ENCODE data around the gene PAAF1.

The PAAF1 gene

GRCh38 chr11:73907191-73907590 lies 30.4 kb downstream of the PAAF1 start:
- DNase-seq (ENCODE audit: low read depth), result peak; percentile 62
- H3K4me3 ChIP-seq (ENCODE audit: low read depth, low read length), result no peak overlapping the region
- TF ChIP-seq POLR2A (IDR thresholded peaks at IDR 0.05; ENCODE audit: extremely low read depth, insufficient read length) (no peak), CTCF (IDR thresholded peaks at IDR 0.05; ENCODE audit: low read depth, low read length) (peak; percentile 23), MAX (IDR thresholded peaks at IDR 0.05; ENCODE audit: low read depth, low read length) (no peak), MYC (IDR thresholded peaks at IDR 0.05; ENCODE audit: low read depth, low read length) (no peak)

- H3K4me3 ChIP-seq (ENCODE audit: low read depth, low read length), result no peak overlapping the region
- TF ChIP-seq CTCF (IDR thresholded peaks at IDR 0.05; ENCODE audit: low read depth, low read length) (no peak), MAX (IDR thresholded peaks at IDR 0.05; ENCODE audit: low read depth, low read length) (no peak), MYC (IDR thresholded peaks at IDR 0.05; ENCODE audit: low read depth, low read length) (no peak), POLR2A (IDR thresholded peaks at IDR 0.05; ENCODE audit: extremely low read depth, insufficient read length) (no peak)
- no peak for DNase-seq (ENCODE audit: low read depth)
Measured at GRCh38 chr11:73912026-73912425, 35.2 kb downstream of the PAAF1 start.

GRCh38 chr11:73913472-73913871 lies 36.7 kb downstream of the PAAF1 start:
- H3K4me3 ChIP-seq (ENCODE audit: low read depth, low read length), result no peak overlapping the region
- TF ChIP-seq CTCF (IDR thresholded peaks at IDR 0.05; ENCODE audit: low read depth, low read length) (no peak), MYC (IDR thresholded peaks at IDR 0.05; ENCODE audit: low read depth, low read length) (no peak), POLR2A (IDR thresholded peaks at IDR 0.05; ENCODE audit: extremely low read depth, insufficient read length) (no peak), MAX (IDR thresholded peaks at IDR 0.05; ENCODE audit: low read depth, low read length) (no peak)
- DNase-seq (ENCODE audit: low read depth), result no peak

GRCh38 chr11:73914284-73914683 lies 37.5 kb downstream of the PAAF1 start:
- no peak for TF ChIP-seq MAX (IDR thresholded peaks at IDR 0.05; ENCODE audit: low read depth, low read length)
- TF ChIP-seq MYC (IDR thresholded peaks at IDR 0.05; ENCODE audit: low read depth, low read length), result no peak
- TF ChIP-seq POLR2A (IDR thresholded peaks at IDR 0.05; ENCODE audit: extremely low read depth, insufficient read length), result no peak
- TF ChIP-seq CTCF (IDR thresholded peaks at IDR 0.05; ENCODE audit: low read depth, low read length), result no peak
- no peak for DNase-seq (ENCODE audit: low read depth)
- no peak overlapping the region for H3K4me3 ChIP-seq (ENCODE audit: low read depth, low read length)

- no peak for TF ChIP-seq CTCF (IDR thresholded peaks at IDR 0.05; ENCODE audit: low read depth, low read length)
- no peak for TF ChIP-seq MYC (IDR thresholded peaks at IDR 0.05; ENCODE audit: low read depth, low read length)
- no peak for TF ChIP-seq MAX (IDR thresholded peaks at IDR 0.05; ENCODE audit: low read depth, low read length)
- no peak for TF ChIP-seq POLR2A (IDR thresholded peaks at IDR 0.05; ENCODE audit: extremely low read depth, insufficient read length)
- H3K4me3 ChIP-seq (ENCODE audit: low read depth, low read length), result no peak overlapping the region
- no peak for DNase-seq (ENCODE audit: low read depth)
Measured at GRCh38 chr11:73916435-73916834, 39.6 kb downstream of the PAAF1 start.

GRCh38 chr11:73921180-73921579 lies 44.4 kb downstream of the PAAF1 start:
- H3K4me3 ChIP-seq (ENCODE audit: low read depth, low read length), result no peak overlapping the region
- TF ChIP-seq MAX (IDR thresholded peaks at IDR 0.05; ENCODE audit: low read depth, low read length) (no peak), POLR2A (IDR thresholded peaks at IDR 0.05; ENCODE audit: extremely low read depth, insufficient read length) (no peak), MYC (IDR thresholded peaks at IDR 0.05; ENCODE audit: low read depth, low read length) (no peak), CTCF (IDR thresholded peaks at IDR 0.05; ENCODE audit: low read depth, low read length) (no peak)
- no peak for DNase-seq (ENCODE audit: low read depth)

Measured in NB4 (cell line).